Skin of body (tissue), 2 donors: ENCODE data around the gene ABCC8. TPM values are rescaled to one million over a fixed set of nuclear protein-coding genes. Genes with fewer than 3 reads are reported as not detected.

Source experiments
- DNase-seq: peaks from one replicate; lab custom pipeline; 2025; lab: John Stamatoyannopoulos, UW
- total RNA-seq: library from RNA; depleted of rRNA; stranded (reverse); fragments of >200 nt; gene quantifications from one replicate; pipeline ENCODE4 v1.2.3, GENCODE V29; 2014

ABCC8 gene
- total RNA-seq, 1 donor from 2014 or later: 2.5 TPM

DNA sequence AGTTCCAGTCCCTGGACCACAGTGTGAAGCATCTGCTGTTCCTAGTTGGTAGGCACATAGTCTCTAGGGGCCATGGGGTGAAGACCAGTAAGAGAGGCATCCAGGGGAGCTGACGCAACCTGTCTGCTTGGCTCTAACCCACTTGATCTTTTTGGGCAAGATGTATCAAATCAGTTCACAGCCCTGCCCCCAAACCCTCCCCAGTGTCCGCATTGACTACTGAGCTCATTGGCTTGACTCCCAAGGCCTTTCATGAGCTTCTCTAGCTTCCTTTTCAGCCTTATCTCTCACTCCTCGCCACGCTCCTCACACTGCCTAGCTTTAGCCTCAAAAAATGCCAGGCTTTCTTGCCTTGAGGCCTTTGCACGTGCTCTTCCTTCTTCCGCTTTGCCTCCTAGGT, 29.7 kb upstream of the ABCC8 start:
- no peak for DNase-seq

- no peak for DNase-seq
Observed at GRCh38 chr11:17505146-17505545, 28.5 kb upstream of the ABCC8 start.

DNA sequence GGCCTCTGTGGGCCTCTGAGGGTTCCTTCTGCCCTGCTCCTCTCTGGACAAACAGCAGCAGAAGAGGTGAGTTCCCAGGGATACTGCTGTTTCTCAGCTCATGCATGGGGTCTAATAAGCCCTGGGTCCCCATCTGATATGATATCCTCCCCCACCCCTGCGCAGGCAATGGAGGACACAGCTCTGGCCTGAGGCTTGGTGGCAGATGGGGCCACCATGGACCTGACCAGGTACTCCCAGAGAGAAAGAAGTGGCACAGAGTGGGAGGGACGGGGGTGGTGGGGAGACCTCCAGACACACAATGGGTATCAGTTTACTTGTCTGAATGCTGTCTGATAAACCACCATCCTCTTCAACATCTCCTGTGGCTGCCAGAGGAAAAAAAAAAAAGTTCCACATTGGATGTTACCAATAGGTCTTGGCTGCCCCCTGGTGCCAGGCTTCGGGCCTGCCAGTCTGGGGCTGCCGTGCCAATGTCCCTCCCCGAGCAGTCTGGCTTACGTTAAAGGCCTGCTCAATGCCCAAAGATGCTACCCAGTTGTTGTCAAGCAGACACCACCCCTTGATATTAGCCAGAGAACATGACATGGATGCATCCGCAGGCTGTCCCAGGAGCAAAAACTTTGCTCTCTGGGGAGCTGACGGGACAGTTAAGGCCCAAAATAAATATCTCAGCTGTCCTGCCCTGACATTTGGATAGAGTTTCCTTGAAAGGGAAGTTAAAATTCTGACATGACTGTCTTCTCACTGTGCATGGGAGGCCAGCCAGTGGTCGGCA, 27.9 kb upstream of the ABCC8 start:
- peak; percentile 52 for DNase-seq

GRCh38 chr11:17502630-17503029, 26.0 kb upstream of the ABCC8 start:
- no peak for DNase-seq

DNA sequence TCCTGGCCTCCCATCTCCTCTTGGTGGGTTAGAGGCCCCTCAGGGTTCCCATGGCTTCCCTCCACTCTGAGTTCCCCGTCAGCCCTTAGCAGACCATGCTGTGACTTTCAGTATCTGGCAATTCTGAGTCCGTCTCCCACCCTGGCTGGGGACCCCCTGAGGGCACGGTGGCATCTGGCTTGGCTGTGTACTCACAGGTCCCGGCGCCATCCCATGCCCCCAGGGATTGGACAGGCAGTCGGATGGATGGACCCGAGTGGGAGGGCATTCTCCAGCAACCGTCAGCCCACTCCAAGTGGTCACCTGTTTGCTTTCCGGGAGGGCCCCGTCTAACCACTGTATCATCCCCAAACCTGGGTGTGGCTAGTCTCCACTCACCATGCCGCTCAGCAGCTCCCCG, 24.0 kb upstream of the ABCC8 start:
- no peak for DNase-seq

GRCh38 chr11:17498475-17498874, 21.8 kb upstream of the ABCC8 start:
- no peak for DNase-seq

DNA sequence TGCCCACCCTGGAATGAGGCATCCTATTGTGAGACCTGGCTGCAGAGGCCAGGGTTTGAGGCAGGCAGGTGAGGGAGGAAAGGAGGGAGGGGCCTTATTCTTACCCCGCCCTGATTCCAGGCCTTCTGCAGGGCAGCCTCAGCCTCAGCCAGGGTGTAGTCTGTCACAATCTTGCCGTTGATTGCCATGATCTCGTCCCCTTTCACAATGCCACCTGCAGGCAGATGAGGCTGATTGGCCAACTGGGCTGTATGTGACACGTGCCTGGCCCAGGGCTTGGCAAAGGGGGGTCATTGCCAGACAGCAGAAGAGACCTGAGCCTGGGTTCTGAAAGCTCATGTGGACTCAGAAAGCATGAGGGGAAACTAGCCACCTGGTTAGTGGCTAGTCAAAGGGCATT, 21.4 kb upstream of the ABCC8 start:
- no peak for DNase-seq

DNA sequence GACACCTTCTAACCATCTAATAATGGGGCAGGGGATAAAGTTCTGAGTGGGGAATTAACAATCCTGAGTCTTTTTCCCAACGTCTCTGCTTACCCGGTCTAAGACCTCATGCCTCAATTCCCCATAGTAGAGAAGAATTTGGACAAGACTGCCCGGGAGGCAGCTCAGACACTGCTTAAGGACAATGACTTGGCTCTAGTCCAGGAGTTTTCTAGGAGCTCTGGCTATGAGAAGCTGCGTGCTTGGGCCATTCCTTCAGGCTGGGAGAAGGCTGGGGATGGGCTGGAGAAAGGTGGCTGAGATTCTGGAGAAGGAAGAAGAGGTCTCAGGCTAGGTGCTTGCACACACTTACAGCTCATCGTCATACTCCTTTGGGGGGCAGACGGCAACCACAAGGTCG, 19.8 kb upstream of the ABCC8 start:
- no peak for DNase-seq

- DNase-seq: no peak
Observed at GRCh38 chr11:17494019-17494418, 17.4 kb upstream of the ABCC8 start.

- DNase-seq: no peak
Observed at GRCh38 chr11:17490938-17491337, 14.3 kb upstream of the ABCC8 start.

DNA sequence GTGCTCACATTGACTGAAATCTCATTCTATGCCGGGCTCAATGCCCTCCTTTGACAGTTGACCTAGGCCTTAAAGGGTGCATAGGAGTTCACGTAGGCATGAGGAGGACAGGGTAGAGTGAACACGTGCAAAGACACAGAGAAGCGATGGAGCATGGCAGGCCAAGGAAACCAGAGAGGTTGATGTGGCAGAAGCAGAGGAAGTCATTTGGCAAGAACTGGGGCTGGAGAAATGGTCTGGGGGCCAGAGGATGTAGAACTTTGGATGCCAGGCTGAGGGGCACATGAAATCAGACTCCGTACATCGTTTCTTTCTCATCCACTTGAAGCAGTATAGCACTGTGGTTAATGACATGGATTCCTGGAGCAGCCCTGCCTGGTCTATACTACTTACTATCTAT, 13.6 kb upstream of the ABCC8 start:
- no peak for DNase-seq

GRCh38 chr11:17489751-17490150, 13.1 kb upstream of the ABCC8 start:
- peak; percentile 9 for DNase-seq

- no peak for DNase-seq
Observed at GRCh38 chr11:17488563-17488962, 11.9 kb upstream of the ABCC8 start.

- no peak for DNase-seq
Observed at GRCh38 chr11:17486646-17487045, 10.0 kb upstream of the ABCC8 start.

DNA sequence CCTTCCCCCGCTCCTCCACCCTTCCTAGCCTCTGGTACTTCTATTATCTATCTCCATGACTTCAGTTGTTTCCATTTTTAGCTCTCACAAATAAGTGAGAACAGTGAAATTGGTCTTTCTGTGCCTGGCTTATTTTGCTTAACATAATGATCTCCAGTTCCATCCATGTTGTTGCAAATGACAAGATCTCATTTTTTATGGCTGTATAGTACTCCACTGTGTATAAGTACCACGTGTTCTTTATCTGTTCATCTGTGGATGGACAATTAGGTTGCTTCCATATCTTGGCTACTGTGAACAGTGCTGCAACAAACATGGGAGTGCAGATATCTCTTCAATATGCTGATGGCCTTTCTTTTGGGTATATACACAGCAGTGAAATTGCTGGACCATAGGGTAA, 6.9 kb upstream of the ABCC8 start:
- DNase-seq: no peak

DNA sequence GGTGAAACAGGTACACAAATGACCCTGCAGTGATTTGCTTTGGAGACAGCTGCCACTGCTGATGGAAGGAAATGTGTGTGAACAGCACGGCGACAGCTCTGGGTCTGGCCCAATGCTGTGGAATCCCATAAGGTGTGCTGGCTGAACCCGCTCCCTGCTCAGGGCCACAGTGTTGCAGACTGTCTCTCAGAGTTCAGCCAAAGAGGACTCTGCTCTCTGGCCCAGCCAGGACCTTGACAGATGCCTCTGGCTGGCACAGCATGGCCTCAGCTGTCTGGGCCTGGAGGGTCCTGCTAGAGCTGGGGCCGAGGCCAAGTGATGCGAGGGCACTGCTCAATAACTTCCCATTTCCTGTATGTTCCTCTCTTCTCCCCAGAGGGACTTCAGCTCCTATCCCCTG, 5.3 kb upstream of the ABCC8 start:
- DNase-seq: no peak

DNA sequence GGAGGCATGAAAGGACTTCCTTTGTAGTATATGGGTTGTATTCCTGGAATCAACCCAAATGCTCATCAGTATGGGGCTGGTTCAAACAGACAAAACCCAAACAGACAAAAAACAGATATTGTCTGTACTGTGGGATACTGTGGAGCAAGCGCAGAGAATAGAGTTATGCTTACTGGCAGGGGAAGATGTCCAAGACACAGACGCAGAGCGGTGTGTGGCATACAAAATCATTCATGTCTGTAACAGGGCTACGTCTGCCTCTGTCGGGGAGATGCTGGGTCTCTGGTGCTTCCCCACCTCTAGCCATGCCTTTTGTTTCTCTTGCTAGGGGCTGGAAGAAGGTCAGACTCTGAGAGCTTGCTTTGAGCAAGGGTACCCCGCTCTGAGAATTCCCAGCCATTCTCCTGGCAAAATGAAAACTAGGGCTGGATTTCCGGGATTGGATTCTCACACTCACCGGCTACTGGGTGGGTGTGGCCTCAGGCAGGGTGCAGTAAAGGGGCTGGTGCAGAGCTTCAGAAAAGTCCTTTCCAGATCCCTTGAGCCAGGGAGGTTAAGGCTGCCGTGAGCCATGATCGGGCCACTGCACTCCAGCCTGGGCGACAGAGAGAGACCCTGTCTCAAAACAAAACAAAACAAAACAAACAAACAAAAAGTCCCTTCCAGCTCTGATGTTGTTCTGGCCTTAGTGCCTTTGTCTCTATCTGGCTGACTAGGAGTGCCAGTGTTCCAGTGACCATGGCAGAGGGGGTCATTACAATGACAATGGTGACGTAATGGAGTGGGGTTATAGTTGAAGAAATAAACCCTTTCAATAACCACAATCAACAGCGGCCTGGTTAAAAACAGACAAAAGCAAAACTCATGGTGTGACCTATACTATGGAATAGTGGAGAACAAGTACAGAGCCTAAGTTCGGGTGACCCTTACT, 2.9 kb upstream of the ABCC8 start:
- DNase-seq: no peak

DNA sequence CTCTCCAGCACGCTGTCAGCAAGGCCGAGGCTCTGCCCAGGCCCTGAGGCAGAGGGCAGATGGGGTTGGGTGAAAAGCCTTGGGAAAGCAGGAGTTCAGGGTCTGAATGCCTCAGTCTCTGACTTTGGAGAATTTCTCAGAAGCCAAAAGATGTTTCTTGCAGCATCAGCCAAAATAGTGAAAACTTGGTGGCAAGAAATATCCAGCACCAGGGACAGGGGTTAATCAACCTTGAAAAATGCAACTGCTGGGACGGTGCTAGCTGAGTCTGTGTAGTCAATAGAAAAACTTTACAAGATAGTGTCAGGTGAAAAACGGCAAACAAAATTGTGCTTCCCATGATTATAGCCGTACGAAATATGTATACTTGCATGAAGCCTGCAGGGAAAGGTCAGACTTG, 1.4 kb upstream of the ABCC8 start:
- no peak for DNase-seq

- no peak for DNase-seq
Observed at GRCh38 chr11:17477361-17477760, 716 bp upstream of the ABCC8 start.

GRCh38 chr11:17477084-17477333, 364 bp upstream of the ABCC8 start:
- no peak for DNase-seq

GRCh38 chr11:17475666-17476316, 854 bp downstream of the ABCC8 start:
- no peak for DNase-seq

DNA sequence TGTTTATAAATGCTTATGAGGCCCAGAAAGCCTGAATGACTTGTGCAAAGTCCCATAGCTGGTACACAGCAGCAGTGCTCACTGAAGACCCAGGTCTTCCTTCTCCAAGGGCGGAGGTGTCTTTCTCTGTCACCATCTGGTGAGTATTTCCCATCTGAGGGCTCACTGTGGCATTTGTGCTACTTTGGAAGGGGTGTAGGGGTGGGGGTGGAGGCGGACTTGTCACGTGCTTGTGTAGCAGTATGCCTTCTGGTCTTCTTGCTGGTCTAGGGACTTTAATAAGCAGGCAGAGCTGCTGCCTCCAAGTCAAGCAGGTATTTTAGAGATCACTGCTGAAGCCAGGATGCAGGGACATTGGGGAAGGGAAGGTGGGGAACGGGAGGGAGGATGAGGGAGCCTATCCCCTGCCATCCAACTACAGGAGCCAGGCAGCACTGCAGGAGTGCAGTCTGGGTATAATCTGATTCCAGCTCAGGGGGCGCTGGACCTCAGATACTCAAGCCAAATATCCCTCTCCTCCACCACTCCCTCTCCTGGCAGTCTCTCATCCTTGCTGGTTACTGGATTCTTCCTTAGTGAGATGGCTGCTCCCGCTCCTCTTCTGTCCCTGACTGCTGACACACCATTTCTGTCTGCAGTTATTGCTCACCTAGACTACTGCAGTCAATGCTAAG, 3.4 kb downstream of the ABCC8 start:
- no peak for DNase-seq
